Stimulated activated CD4-positive, alpha-beta T cell treated with anti-CD3 and anti-CD28 coated beads, Interleukin-2, amount 100 ng/mL, for 24 hours (primary cell): Measurements from ENCODE around the gene MAN1C1.
A peak's percentile ranks its signal among the peaks of the same experiment; 100 is the strongest.

Source experiments
- DNase-seq, 2 donors: peaks; one replicate each; pipeline ENCODE4 v3.0.0-alpha.2; 2020

MAN1C1 gene

GRCh38 chr1:25616095-25616986 lies at the start of gene MAN1C1:
TSS of gene MAN1C1 (plus strand) at chr1:25616791. CDS start at chr1:25617798, 1,007 bp downstream.
- peak; percentile 71 to 83 for DNase-seq

DNA sequence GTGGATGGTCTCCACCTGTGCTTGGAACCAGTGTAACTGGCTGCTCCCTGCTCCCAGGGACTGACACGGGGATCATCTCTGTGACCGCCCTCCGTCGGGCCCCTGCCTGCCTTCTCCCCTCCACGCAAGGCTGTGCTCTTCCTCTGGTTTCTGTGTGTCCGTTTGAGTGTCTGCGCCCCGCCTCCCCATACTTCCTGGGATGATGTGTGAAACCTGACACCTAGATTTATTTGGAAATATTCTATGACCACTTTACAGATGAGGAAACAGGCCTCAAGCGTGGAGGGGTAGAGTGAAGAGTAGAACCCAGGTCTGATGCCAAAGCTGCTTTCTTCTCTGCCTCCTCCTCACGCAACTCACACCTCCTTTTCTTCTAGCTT lies 48.9 kb upstream of the MAN1C1 start:
- DNase-seq, result no peak

DNA sequence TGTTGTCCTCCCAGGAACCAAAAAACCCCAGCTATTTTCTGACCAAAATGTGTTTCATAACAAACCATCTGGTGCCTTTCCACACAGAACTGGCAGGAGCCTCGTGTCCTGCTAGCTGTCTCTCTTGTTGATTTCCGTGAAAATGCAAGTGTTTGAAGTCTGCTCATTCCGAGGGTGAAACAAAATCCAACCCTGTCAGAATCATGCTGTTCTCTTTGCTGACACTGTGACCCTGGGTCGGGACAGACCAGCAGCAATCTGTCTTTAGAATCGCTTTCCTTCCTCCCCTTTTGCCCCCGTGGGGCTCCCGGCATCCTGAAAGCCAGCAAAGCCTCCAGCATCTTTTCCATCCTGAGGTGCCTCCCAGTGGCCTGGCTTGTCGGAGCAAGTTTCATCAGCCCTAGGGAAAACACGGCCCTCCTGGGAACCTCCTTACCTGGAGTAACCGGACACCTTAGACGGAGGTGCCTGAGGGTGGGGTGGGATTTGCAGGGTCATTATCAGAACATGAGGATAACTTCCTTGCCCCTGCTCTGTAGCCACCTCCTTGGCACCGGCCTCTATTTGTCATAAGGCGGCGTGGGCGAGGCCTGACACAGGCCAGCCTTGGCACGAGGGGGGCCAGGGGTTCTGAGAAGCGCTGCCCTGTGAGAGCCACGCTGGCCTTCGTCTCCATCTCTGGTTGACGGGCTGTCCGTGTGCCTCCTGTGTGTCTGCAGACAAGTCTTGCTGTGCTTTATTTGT lies 48.3 kb upstream of the MAN1C1 start:
- no peak for DNase-seq

GRCh38 chr1:25568834-25569596 lies 47.6 kb upstream of the MAN1C1 start:
- DNase-seq, result no peak

- DNase-seq, result no peak
These were observed 46.8 kb upstream of the MAN1C1 start for GRCh38 chr1:25569597-25570396.

GRCh38 chr1:25570798-25571521 lies 45.6 kb upstream of the MAN1C1 start:
- no peak for DNase-seq

DNA sequence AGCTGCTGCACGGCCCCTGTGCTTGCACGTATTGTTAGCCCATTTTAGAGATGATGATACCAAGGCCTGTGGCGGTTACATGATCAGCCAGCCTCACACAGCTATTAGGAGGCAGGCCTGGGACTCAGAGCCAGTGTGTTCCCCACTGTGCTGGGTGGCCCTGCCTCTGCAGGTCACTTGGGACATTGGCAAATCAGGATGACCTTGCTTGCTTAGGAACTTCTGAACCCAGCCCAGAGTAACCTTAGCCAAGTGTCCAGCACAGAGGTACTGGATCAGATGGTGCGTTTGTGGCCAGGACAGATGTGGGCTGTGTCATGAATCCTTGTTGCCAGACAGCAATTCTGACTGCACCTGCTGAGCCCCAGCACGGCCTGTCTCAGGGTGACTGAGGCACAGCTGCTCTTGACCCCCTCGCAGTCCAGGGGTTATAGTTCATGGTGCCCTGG lies 45.0 kb upstream of the MAN1C1 start:
- DNase-seq, result no peak

GRCh38 chr1:25572107-25572506 lies 44.5 kb upstream of the MAN1C1 start:
- no peak for DNase-seq

GRCh38 chr1:25572708-25573590 lies 43.6 kb upstream of the MAN1C1 start:
- peak; percentile 63 to 74 for DNase-seq

- DNase-seq, result no peak
These were observed 43.0 kb upstream of the MAN1C1 start for GRCh38 chr1:25573591-25573930.

GRCh38 chr1:25573961-25574360 lies 42.6 kb upstream of the MAN1C1 start:
- no peak for DNase-seq

- no peak for DNase-seq
These were observed 41.4 kb upstream of the MAN1C1 start for GRCh38 chr1:25575191-25575590.

DNA sequence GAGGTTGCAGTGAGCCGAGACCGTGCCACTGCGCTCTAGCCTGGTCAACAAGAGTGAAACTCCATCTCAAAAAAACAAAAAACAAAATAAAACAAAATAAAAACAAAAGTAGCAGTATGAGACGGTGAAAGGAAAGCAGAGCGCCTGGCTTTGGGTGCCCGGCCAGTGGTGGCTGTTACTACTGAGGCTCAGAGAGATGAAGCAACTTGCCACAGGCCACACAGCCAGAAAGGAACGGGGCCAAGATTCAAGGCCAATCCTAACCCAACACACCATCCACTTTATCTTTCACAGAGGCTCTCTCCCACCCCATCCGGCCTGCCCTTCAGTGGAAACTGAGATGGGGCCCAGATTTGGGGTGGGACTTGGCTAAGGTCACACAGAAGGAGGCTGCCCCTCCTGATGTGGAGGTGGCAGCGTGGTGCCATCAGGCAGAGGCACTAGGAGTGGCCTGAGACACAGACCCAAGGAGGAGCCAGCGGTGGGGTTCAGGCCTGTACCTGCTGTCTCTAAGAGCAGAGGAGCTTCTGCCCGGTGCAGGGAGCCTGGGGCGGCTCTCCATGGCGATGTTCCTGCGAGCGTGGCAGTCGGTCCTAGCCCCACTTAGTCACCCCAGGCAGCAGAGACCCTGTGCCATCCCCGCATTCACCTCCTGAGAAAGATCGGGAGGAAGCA lies 40.0 kb upstream of the MAN1C1 start:
- no peak for DNase-seq

DNA sequence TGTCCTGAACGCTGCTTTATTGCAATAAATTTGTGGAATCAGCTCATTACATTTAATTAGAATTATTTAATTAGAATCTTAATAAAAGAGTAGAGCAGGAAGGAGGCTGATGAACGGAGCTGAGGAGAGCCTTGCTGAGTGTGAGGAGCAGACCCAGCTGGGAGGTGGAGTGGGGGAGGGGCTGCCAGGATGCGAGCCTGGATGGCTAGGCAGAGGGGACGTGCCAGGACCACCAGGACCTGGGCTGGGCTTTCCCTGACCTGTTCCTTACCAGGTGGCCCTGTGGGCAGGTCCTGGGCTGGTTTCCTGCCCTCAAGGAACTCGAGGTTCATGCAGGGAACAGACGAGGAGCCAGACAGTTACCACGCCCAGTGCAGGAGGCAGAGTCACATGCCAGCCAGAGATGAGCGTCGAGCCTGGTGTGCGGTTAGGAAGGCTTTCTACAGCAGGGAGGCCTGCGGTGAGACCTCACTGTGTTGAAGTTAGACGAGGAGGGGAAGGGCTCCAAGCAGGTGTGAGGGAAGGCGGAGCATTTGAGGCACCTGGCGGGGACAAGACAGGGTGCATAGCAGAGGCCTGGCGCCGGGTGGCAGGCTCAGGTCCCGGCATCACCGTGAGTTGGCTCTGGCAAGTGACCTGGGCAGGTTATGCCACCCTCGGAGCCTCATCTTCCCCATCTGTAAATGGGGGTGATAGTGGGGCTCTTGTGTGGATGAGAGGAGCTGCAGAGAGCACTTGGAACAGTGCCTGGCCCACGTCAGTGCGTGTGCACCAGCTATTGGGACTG lies 39.3 kb upstream of the MAN1C1 start:
- DNase-seq, result no peak

DNA sequence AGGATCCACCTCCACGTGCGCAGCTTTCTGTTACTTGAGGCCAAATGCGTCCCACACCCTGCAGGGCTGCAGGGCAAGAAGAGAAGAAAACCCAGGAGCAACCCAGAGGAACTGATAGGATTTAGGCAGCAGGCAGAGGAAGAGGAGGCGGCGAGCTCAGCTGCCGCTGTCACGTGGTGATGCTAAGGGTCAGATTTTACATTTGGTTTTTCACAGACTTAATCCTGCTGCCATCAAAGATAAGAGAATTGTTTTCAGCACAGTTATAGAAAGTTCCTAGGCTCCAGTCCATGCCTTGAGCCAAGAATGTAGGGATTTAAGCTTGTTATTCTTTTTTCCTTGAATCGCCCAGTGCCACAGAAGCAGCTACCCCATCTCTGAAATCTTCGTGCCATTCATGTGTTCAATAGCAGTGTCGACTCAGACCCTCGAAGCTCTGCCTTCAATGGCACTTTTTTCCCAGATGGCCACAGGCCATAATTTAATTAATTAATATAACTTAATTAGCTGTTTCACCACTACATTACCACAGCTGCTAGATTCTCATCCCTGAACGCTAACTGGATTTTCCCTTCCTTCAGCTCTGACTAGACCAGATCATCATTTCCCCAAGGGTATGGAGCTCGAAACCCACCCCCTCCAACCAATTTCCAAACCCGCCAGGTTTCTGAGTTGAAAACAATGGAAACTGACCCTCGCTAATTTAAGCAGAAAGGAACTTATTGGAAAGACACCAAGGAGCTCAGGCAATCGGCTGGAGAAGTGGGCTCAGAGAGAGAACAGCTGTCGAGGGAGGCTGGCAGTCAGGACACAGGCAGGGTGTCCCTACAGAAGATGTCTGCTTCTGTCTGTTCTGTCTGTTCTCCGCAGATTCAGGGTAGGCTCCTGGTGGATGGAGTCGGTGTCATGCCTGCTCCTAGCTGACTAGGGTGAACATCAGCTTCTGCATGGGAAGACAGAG lies 37.0 kb upstream of the MAN1C1 start:
- DNase-seq, result no peak

DNA sequence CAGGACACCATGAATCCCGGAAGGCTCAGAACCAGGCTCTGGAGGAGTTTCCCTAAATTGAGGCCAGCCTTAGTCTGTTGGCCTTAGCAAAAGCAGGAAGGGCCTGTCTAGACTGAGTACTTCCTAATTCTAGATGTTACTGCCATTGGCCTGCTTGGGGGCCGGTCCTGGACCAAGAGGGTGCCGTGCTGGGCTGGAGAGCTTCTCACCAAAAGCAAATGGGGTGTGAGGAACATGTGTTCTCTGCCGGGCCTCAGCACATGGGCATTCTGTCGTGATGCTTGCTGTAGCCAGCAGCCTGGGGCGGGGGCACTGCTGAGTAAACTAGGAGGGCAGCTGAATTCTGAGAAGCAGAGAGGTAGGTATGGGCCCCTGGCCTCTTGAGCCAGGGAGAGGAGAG lies 35.7 kb upstream of the MAN1C1 start:
- DNase-seq, result no peak

DNA sequence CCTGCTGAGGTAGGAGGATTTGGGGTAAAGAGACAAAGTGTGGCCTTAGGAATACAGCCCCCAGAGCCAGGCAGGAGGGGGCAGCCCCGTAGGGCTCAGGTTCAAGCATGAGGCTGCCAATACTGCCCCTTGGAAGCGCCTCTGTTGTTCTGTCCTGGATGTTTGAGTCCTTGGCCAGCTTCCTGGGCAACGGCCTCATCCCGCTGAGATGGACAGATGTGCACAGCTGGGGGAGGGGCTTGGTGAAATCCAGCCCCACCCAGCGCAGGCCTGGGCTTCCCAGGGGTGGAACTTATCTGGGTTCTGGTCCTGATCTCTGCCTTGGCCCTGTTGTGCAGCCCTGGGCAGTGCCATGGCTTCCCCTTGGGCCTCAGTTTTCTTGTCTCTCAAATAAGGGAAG lies 34.8 kb upstream of the MAN1C1 start:
- no peak for DNase-seq
